Large intestine (tissue), 3 donors: ENCODE results near the gene CYB5RL. TPM values are rescaled to one million over a fixed set of nuclear protein-coding genes. Genes with fewer than 3 reads are reported as not detected.
"Not testable (repeated sequence)": the region's sequence is repeated elsewhere in the genome, so short reads cannot be mapped to it uniquely, and the experiment has no call there.

Experiments used
- DNase-seq, 2 donors: peaks; one replicate each; pipeline versions ENCODE4 v3.0.0 to v3.0.0-alpha.2; 2013
- H3K27ac ChIP-seq: one replicate; pipeline ENCODE4 v1.5.1; 2013; ENCODE audit warnings: low read length
- H3K27me3 ChIP-seq: 2 replicates; pipeline ENCODE4 v1.6.1; 2013; ENCODE audit warnings: low read length; ENCODE audit not compliant: control insufficient read depth, insufficient read depth
- H3K36me3 ChIP-seq: 2 replicates; pipeline ENCODE4 v1.6.1; 2013; ENCODE audit warnings: low read length; ENCODE audit not compliant: control insufficient read depth, insufficient read depth
- H3K4me1 ChIP-seq: one replicate; pipeline ENCODE4 v1.6.1; 2013; ENCODE audit warnings: low read length; ENCODE audit not compliant: control insufficient read depth, insufficient read depth
- H3K4me3 ChIP-seq: one replicate; pipeline ENCODE4 v1.5.1; 2013; ENCODE audit warnings: low read length
- H3K9me3 ChIP-seq: one replicate; pipeline ENCODE4 v1.6.1; 2013; ENCODE audit warnings: mild to moderate bottlenecking, low read depth, low read length, moderate library complexity; ENCODE audit not compliant: control insufficient read depth
- WGBS: methylation state at CpG from one replicate; pipeline ENCODE4 v1.1.5; 2013; ENCODE audit warnings: low lambda C conversion rate; ENCODE audit not compliant: insufficient coverage; 5-methylcytosine and 5-hydroxymethylcytosine counted together
- polyA plus RNA-seq: library from polyadenylated mRNA; unstranded; fragments of 120-200 nt; gene quantifications from one replicate; pipeline ENCODE4 v1.2.1, GENCODE V29; 2013

The CYB5RL gene
- polyA plus RNA-seq, 1 donor: 8.2 TPM

DNA sequence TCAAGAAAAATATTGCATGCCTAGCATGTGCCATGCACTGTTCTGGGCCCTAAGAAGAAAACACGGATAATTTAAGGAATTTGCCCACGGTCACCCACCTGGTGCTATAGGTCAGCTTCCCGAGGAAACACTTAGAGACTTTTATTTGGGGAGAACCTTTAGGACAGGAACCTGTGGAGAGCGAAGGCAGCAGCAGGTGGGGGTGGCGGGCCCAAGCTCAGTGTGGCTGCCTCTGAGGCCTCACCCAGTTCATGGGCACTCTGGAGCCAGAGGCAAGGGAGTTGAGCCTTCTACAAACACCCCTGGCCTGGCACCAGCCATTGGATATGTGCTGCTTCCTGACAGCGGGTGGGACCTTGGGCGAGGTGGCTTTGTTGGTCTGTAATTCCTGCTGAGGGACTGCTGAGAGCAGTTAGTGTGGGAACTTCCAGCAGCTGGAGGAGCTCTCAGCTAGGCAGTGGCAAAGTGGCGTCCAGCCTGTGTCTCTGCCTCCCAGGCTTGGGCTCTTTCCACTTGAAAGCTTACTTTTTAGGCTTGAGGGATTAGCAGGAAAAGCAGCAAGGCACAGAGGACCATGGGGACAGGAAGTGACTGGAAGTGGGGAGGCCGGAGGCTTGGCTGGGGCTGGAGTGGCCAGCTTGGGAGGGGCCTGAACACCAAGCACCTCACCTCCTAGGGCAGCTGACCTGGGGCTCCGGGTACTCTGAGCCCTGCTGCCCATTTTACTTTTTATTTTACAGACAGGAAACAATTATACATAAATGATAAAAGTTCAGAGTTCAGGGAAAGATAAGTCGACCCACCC, 19.3 kb upstream of the CYB5RL start:
- no CpG with 5 or more reads among the region's 11 CpGs for WGBS
- H3K9me3 ChIP-seq: no peaks in the 10 kb centered on the region
- H3K27ac ChIP-seq: no peak overlapping the region
- no peak for DNase-seq
- H3K4me3 ChIP-seq: no peak overlapping the region
- peaks cover 78% of the 10 kb centered on the region for H3K36me3 ChIP-seq
- peaks cover 4% of the 10 kb centered on the region for H3K4me1 ChIP-seq
- no peaks in the 10 kb centered on the region for H3K27me3 ChIP-seq

DNA sequence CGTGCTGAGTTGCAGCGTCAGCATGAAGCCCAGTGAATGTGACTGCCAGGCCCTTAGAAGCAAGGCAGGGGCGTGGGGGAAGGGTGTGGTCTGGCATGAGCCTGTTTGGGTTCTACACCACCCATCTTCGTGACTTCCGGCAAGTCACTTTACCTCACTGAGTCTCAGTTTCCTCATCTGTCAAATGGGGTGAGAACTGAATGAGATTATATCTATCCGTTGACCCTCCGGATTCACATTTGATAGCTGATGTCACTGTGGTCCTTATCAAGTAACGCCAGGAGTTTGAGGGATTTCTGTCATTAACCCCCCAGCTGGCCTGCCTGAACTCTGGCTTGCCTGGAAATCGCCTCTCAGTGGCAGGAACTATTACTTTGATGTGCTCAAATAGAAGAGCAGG, 15.7 kb upstream of the CYB5RL start:
- H3K36me3 ChIP-seq: peaks cover 90% of the 10 kb centered on the region
- no CpG with 5 or more reads among the region's 9 CpGs for WGBS

GRCh38 chr1:54212872-54213271, 13.0 kb upstream of the CYB5RL start:
- no peaks in the 10 kb centered on the region for H3K9me3 ChIP-seq
- no peak for DNase-seq
- H3K4me1 ChIP-seq: no peaks in the 10 kb centered on the region
- WGBS: no CpG with 5 or more reads among the region's 1 CpG
- no peak overlapping the region for H3K4me3 ChIP-seq
- peaks cover 89% of the 10 kb centered on the region for H3K36me3 ChIP-seq
- no peak overlapping the region for H3K27ac ChIP-seq
- no peaks in the 10 kb centered on the region for H3K27me3 ChIP-seq

More for the DNA sequence above, 15.7 kb upstream of the CYB5RL start:
- DNase-seq: no peak
- Histone ChIP-seq H3K27me3 (no peaks in the 10 kb centered on the region), H3K27ac (no peak overlapping the region), H3K4me1 (peaks cover 4% of the 10 kb centered on the region), H3K4me3 (no peak overlapping the region), H3K9me3 (no peaks in the 10 kb centered on the region)

DNA sequence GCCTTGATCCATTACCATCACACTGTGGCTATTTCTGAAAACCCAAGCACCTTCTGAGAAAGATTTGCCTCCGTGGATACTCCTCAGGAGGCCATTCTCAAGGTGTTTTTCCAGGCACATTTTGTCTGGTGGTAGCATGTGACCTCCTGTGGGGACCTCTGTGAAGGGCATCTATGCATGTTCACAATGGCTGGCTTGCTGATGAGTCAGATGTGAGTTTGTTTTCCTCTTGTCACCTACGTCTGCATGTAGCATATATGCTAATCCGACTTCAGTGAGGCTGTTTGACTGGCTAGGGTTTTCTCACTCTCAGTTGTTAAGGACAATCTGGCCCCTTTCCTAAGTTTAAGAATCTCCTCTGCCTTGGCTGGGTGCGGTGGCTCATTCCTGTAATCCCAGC, 8.1 kb upstream of the CYB5RL start:
- H3K36me3 ChIP-seq: peaks cover 73% of the 10 kb centered on the region
- not testable (repeated sequence) for H3K27ac ChIP-seq, H3K9me3 ChIP-seq, H3K4me3 ChIP-seq, H3K27me3 ChIP-seq, H3K4me1 ChIP-seq, DNase-seq
- WGBS: no CpG with 5 or more reads among the region's 4 CpGs

DNA sequence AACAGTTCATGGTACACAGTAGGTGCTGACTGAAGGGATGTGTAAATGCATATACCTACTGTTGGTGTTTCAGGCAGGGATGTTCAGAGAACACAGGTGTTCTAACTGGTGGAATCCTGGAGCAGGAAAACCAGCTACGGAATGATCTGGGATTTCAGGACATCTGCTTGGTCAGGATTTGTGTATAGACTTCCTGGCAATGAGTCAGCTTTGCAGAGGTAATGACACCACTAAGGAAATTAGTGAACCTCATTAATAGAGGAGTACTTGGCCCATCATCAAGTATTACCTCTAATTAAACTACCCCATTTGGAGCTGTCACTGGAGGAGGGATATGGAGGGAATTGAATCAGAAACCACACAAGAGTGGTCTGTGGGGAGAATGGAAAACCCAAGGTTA, 7.5 kb upstream of the CYB5RL start:
- Histone ChIP-seq H3K4me1 (no peaks in the 10 kb centered on the region), H3K36me3 (peaks cover 70% of the 10 kb centered on the region), H3K9me3 (no peaks in the 10 kb centered on the region), H3K4me3 (no peak overlapping the region), H3K27me3 (no peaks in the 10 kb centered on the region), H3K27ac (no peak overlapping the region)
- DNase-seq: no peak
- WGBS: no CpG with 5 or more reads among the region's 1 CpG

DNA sequence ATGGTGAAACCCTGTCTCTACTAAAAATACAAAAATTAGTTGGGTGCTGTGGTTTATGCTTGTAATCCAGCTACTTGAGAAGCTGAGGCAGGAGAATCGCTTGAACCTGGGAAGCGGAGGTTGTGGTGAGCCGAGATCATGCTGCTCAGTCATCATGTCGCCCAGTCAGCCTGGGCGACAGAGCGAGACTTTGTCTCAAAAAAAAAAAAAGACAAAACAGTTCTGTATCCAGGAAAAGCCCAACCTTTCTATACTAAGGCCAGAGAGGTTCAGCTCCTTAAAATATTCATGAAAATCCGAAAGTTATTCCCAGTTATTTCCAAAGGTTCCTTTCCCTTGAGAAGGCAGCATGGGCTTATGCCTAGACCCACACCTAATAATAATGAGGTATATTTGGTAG, 4.4 kb upstream of the CYB5RL start:
- Histone ChIP-seq H3K36me3 (peaks cover 44% of the 10 kb centered on the region), H3K9me3 (no peaks in the 10 kb centered on the region), H3K4me1 (peaks cover 10% of the 10 kb centered on the region)

GRCh38 chr1:54200519-54200997, 728 bp upstream of the CYB5RL start:
- WGBS: no CpG with 5 or more reads among the region's 15 CpGs
- peak in 1 of 2 donors; percentile 41 for DNase-seq
- Histone ChIP-seq H3K4me1 (peaks cover 17% of the 10 kb centered on the region), H3K36me3 (peaks cover 21% of the 10 kb centered on the region), H3K27ac (peak overlapping the region; percentile 91), H3K4me3 (peak overlapping the region; percentile 96), H3K9me3 (no peaks in the 10 kb centered on the region), H3K27me3 (no peaks in the 10 kb centered on the region)

More for the DNA sequence above, 4.4 kb upstream of the CYB5RL start:
- no peak for DNase-seq
- no peaks in the 10 kb centered on the region for H3K27me3 ChIP-seq
- no peak overlapping the region for H3K4me3 ChIP-seq
- no CpG with 5 or more reads among the region's 7 CpGs for WGBS
- no peak overlapping the region for H3K27ac ChIP-seq

DNA sequence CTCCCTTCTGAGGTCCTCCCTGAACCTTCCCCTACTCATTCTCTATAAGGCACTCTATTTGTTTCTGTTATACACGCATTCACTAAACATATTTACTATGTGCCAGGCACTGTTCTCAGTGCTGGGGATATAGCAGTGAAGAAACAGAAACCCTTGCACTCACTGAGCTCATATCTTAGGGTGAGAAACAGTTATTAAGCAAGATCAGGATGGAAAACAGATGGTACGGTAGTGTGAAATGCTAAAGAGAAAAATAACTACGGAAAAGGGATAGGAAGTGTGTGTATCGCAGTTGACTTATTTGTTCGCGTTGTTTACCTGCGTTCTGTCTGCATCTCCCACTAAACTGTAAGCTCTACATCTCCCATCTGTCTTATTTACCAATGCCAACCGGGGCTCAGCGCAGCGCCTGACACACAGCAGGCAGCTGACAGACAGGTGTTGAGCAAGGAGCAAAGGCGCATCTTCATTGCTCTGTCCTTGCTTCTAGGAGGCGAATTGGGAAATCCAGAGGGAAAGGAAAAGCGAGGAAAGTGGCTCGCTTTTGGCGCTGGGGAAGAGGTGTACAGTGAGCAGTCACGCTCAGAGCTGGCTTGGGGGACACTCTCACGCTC, 572 bp downstream of the CYB5RL start:
- peak; percentile 61 to 84 for DNase-seq
- Histone ChIP-seq H3K27ac (peak overlapping the region; percentile 91), H3K27me3 (no peaks in the 10 kb centered on the region), H3K9me3 (no peaks in the 10 kb centered on the region), H3K36me3 (peaks cover 21% of the 10 kb centered on the region), H3K4me1 (peaks cover 17% of the 10 kb centered on the region), H3K4me3 (peak overlapping the region; percentile 96)
- WGBS: no CpG with 5 or more reads among the region's 17 CpGs

- peaks cover 53% of the 10 kb centered on the region for H3K36me3 ChIP-seq
- H3K4me1 ChIP-seq: no peaks in the 10 kb centered on the region
- no peak overlapping the region for H3K27ac ChIP-seq
- H3K4me3 ChIP-seq: no peak overlapping the region
- WGBS: 96% methylated on average over 4 of the region's 5 CpGs
- no peaks in the 10 kb centered on the region for H3K9me3 ChIP-seq
- no peak for DNase-seq
- no peaks in the 10 kb centered on the region for H3K27me3 ChIP-seq
Measured at GRCh38 chr1:54193453-54193852, 6.4 kb downstream of the CYB5RL start.

DNA sequence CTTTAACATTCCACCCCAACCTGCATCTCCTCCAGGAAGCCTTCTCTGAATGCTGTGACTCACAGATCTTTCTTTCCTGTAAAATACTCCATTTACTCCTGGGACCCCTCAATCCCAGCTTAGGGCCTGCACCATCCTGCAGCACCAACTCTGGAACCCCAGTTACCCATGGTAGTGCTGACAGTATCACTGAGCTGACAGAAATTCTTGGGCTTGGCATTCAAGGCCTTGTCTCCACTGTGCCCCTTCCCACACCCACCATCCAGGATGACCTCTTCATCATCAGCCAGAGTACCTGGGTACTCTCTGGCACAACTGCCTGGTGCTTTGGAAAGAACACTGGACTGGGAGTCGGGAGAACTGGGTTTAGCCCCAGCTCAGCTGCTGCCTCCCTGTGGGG, 8.3 kb downstream of the CYB5RL start:
- peaks cover 57% of the 10 kb centered on the region for H3K36me3 ChIP-seq
- H3K4me1 ChIP-seq: no peaks in the 10 kb centered on the region
- DNase-seq: no peak
- no peaks in the 10 kb centered on the region for H3K9me3 ChIP-seq
- WGBS: no CpG with 5 or more reads among the region's 1 CpG
- no peaks in the 10 kb centered on the region for H3K27me3 ChIP-seq
- no peak overlapping the region for H3K4me3 ChIP-seq
- H3K27ac ChIP-seq: no peak overlapping the region
